HepG2 (cell line): Measurements from ENCODE around the gene AFAP1L2. TPM values are rescaled to one million over a fixed set of nuclear protein-coding genes. Genes with fewer than 3 reads are reported as not detected.

Source experiments
- ATAC-seq: fragments of 200-7000 bp; cut with Tn5 transposase; 3 replicates; pipeline ENCODE4 v1.9.1; 2020; ENCODE audit warnings: mild to moderate bottlenecking, moderate library complexity
- BruUV-seq: library from RNA; stranded (reverse); fragments of 400-500 nt; replicated peaks from 2 replicates; lab custom pipeline; 2021; lab: Mats Ljungman, UMichigan
- CTCF ChIA-PET: fragments of 300-600 bp; formaldehyde crosslinking; extraction: SDS; loops from one replicate; lab custom pipeline; 2021; ENCODE audit warnings: low total read pairs, inconsistent platforms, low intra/inter-chr PET ratio; lab: Yijun Ruan, JAX
- POLR2A ChIA-PET: fragments of 350-600 bp; sonication (Branson Sonifier 250); formaldehyde crosslinking; loops from one replicate; lab custom pipeline; 2020; ENCODE audit warnings: antibody characterized with exemption, inconsistent platforms; lab: Yijun Ruan, JAX
- DNase-seq: peaks from one replicate; pipeline ENCODE4 v3.0.0-alpha.2; 2015; ENCODE audit warnings: low spot score
- FAIRE-seq: peaks from 3 replicates; lab custom pipeline; 2011; peaks lifted over from hg19 to GRCh38; lab: Jason Lieb, UNC
- H2AFZ ChIP-seq: one replicate; pipeline ENCODE4 v1.6.1; 2011; ENCODE audit warnings: low read length, inconsistent platforms
- H3K27ac ChIP-seq: fragments of 300-600 bp; 3 replicates; pipeline ENCODE4 v1.8.0; 2011; ENCODE audit warnings: mixed run types, mild to moderate bottlenecking, mixed read lengths, low read length, inconsistent platforms; ENCODE audit not compliant: insufficient read depth; ENCODE audit errors: extremely low read length
- H3K27me3 ChIP-seq, 2 experiments: fragments of 200-600 bp in 1 of 2; 2 replicates in 1 of 2; 3 replicates in 1 of 2; pipeline versions ENCODE4 v1.6.0 to v1.8.0; 2011; ENCODE audit warnings: low read length in 2 of 2, mild to moderate bottlenecking in 2 of 2, moderate library complexity in 2 of 2, inconsistent platforms in 1 of 2; ENCODE audit not compliant: insufficient read depth in 2 of 2, control insufficient read depth in 1 of 2
- H3K36me3 ChIP-seq, 2 experiments: fragments of 200-600 bp in 1 of 2; replicated peaks in 1 of 2; 2 replicates in 1 of 2; 3 replicates in 1 of 2; pipeline versions ENCODE4 v1.5.1 to v1.8.0; 2011; ENCODE audit warnings: low read length in 2 of 2, inconsistent platforms in 1 of 2; ENCODE audit not compliant: insufficient read depth in 2 of 2, control insufficient read depth in 1 of 2
- H3K4me1 ChIP-seq: 2 replicates; pipeline ENCODE4 v1.5.1; 2012; ENCODE audit warnings: low read length, inconsistent platforms; ENCODE audit not compliant: insufficient read depth
- H3K4me2 ChIP-seq: 2 replicates; pipeline ENCODE4 v1.6.0; 2011; ENCODE audit warnings: low read depth, low read length, inconsistent platforms
- H3K4me3 ChIP-seq, 3 experiments: fragments of 200-600 bp in 1 of 3; sonication (generic), shearing (Covaris generic) in 1 of 3; replicated peaks in 1 of 3; 2 replicates each; pipeline ENCODE4 v1.5.1; 2011 to 2016; ENCODE audit warnings: low read length in 3 of 3, inconsistent platforms in 2 of 3, low read depth in 2 of 3, mild to moderate bottlenecking in 2 of 3, control low read depth in 1 of 3, mixed read lengths in 1 of 3; ENCODE audit not compliant: insufficient read depth in 1 of 3
- H3K79me2 ChIP-seq: one replicate; pipeline ENCODE4 v1.6.1; 2011; ENCODE audit warnings: low read length, inconsistent platforms; ENCODE audit not compliant: insufficient read depth
- H3K9ac ChIP-seq: 2 replicates; pipeline ENCODE4 v1.6.0; 2011; ENCODE audit warnings: mild to moderate bottlenecking, low read depth, low read length, inconsistent platforms; ENCODE audit not compliant: insufficient read depth
- H3K9me3 ChIP-seq: 2 replicates; pipeline ENCODE4 v1.5.1; 2012; ENCODE audit warnings: mild to moderate bottlenecking, low read length
- H4K20me1 ChIP-seq: 2 replicates; pipeline ENCODE4 v1.6.0; 2011; ENCODE audit warnings: inconsistent platforms, mild to moderate bottlenecking, low read length, moderate library complexity; ENCODE audit not compliant: insufficient read depth
- ATF6 ChIP-seq: sonication (generic); formaldehyde crosslinking; conservative IDR thresholded peaks from 2 replicates; pipeline ENCODE4 v1.4.0; 2020; ENCODE audit warnings: missing genetic modification reagents
- CEBPZ ChIP-seq: IDR thresholded peaks from 2 replicates; pipeline ENCODE4 v1.6.1; 2012; ENCODE audit warnings: low read length, improper control_type of control experiment
- HMGXB3 ChIP-seq: sonication (generic); formaldehyde crosslinking; IDR thresholded peaks from 2 replicates; pipeline ENCODE4 v1.4.0; 2020; ENCODE audit warnings: missing genetic modification reagents, borderline replicate concordance
- ZNF337 ChIP-seq: sonication (generic); formaldehyde crosslinking; IDR thresholded peaks from 2 replicates; pipeline ENCODE4 v1.5.1; 2020; ENCODE audit warnings: missing genetic modification reagents, low read depth, mild to moderate bottlenecking, borderline replicate concordance
- WGBS: methylation state at CpG from one replicate; pipeline ENCODE4 v1.1.6; 2017; ENCODE audit warnings: low lambda C conversion rate; 5-methylcytosine and 5-hydroxymethylcytosine counted together
- in situ Hi-C: cut with HindIII; loops from 2 replicates; pipeline ENCODE4 v1.10.0; 2017; ENCODE audit warnings: low pct_unique_long_range_greater_than_20kb; ENCODE audit not compliant: extremely low pct_ligation_motif_present
- intact Hi-C: fragments of 100-400 bp; cut with micrococcal nuclease; formaldehyde crosslinking; loops from one replicate; pipeline ENCODE4 v1.10.0; 2022; ENCODE audit not compliant: unreplicated experiment
- polyA plus RNA-seq, 8 experiments: library from polyadenylated mRNA; depleted of rRNA in 3 of 8; stranded (reverse) in 7 of 8; unstranded in 1 of 8; fragments of >200 nt; fragmentation: Illumina TruSeq in 4 of 8; extraction: Trizol in 4 of 8; gene quantifications; 2 replicates each; pipeline versions ENCODE4 v1.2.1 to v1.2.3, GENCODE V29; 2011 to 2016; ENCODE audit warnings: low read depth in 4 of 8, missing spikeins in 1 of 8, mixed read lengths in 1 of 8; ENCODE audit not compliant: insufficient read depth in 1 of 8
- total RNA-seq, 5 experiments: library from RNA; depleted of rRNA; stranded (reverse); fragments of >200 nt; fragmentation: Illumina TruSeq; extraction: Trizol; gene quantifications; 2 replicates each; pipeline ENCODE4 v1.2.3, GENCODE V29; 2016; ENCODE audit warnings: low read depth in 1 of 5

The AFAP1L2 gene
- total and polyA plus RNA-seq, 2 of the 13 experiments (the other 11 are each of a cell fraction or from before 2014, with no cell fraction given) = not detected

GRCh38 chr10:114284346-114285071, 119.8 kb downstream of the AFAP1L2 start (continued):
- TF ChIP-seq ATF6 (CRISPR knock-in tag) (no peak), HMGXB3 (CRISPR knock-in tag) (no peak)

GRCh38 chr10:114283535-114284234, 120.6 kb downstream of the AFAP1L2 start:
- intact Hi-C loops = no loop called here
- Histone ChIP-seq H3K27ac (no peak overlapping the region), H3K36me3 (no peaks in the 10 kb centered on the region), H3K9me3 (no peaks in the 10 kb centered on the region), H3K9ac (no peak overlapping the region), H3K27me3 (peaks cover 3 to 45% of the 10 kb centered on the region in 2 experiments; a peak in 4 of 5 replicates), H3K4me1 (no peaks in the 10 kb centered on the region), H3K79me2 (no peaks in the 10 kb centered on the region), H3K4me2 (no peak overlapping the region), H2AFZ (no peak overlapping the region), H3K4me3 (no peak overlapping the region), H4K20me1 (no peaks in the 10 kb centered on the region)
- 54% methylated on average over 6 of the region's 6 CpGs for WGBS
- FAIRE-seq (no peak), ATAC-seq (no peak), DNase-seq (no peak)
- ChIA-PET CTCF (no interaction called here), POLR2A (no interaction called here)
- BruUV-seq = no TSS peak
- TF ChIP-seq ZNF337 = no peak
- no peak for TF ChIP-seq CEBPZ
- in situ Hi-C loops = no loop called here
